ENCODE data around the gene MAMSTR.

DNA sequence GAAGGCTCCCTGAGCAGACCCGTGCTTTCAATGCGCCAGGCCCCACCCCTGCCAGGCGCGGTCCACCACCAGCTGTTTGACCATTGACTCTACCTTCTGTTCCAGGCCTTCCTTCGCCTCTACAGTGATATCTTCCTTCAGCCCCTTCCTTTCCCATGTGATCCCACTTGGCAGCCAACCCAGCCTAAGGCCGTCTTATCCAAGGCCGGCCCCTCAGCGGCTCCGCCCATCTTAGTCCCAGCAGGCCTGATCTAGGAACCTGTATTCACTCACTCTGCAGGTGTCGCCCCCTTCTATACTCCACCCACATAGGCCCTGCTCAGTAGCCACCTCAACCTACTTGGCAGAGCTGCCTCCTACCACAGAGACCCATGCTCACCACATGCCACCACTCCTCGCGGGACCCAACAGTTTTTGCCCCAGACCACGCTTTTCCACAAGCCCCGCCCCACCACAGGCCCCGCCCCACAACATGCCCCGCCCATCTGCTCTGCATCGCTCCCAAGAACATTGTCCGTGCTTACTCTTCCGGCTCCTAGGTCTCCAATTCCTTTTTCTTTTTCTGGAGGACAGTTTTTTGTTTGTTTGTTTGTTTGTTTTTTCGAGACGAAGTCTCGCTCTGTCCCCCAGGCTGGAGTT, 18.0 kb upstream of the MAMSTR start:
- TF ChIP-seq, protein P1, sequence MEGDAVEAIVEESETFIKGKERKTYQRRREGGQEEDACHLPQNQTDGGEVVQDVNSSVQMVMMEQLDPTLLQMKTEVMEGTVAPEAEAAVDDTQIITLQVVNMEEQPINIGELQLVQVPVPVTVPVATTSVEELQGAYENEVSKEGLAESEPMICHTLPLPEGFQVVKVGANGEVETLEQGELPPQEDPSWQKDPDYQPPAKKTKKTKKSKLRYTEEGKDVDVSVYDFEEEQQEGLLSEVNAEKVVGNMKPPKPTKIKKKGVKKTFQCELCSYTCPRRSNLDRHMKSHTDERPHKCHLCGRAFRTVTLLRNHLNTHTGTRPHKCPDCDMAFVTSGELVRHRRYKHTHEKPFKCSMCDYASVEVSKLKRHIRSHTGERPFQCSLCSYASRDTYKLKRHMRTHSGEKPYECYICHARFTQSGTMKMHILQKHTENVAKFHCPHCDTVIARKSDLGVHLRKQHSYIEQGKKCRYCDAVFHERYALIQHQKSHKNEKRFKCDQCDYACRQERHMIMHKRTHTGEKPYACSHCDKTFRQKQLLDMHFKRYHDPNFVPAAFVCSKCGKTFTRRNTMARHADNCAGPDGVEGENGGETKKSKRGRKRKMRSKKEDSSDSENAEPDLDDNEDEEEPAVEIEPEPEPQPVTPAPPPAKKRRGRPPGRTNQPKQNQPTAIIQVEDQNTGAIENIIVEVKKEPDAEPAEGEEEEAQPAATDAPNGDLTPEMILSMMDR (IDR thresholded peaks at IDR 0.05; ENCODE audit: insufficient read depth, low read depth, low read length), result no peak
- TF ChIP-seq EZH2 (IDR thresholded peaks at IDR 0.05; ENCODE audit: insufficient read depth, low read length), result no peak
